SH-SY5Y (cell line): ENCODE measurements around the gene WBP2.

ENCODE experiments used
- GATA2 ChIP-seq: IDR thresholded peaks from 2 replicates; pipeline ENCODE4 v1.6.1; 2011; ENCODE audit warnings: mild to moderate bottlenecking, low read depth, low read length
- GATA3 ChIP-seq: IDR thresholded peaks from 2 replicates; pipeline ENCODE4 v1.6.1; 2011; ENCODE audit warnings: low read depth, mild to moderate bottlenecking, low read length, moderate library complexity

GRCh38 chr17:75895370-75896155 is 40.4 kb upstream of the WBP2 start:
- TF ChIP-seq GATA3 (no peak), GATA2 (no peak)
